A673 (cell line): ENCODE results near the gene FARP2. TPM values are rescaled to one million over a fixed set of nuclear protein-coding genes. Genes with fewer than 3 reads are reported as not detected.
"Not testable (repeated sequence)": the region's sequence is repeated elsewhere in the genome, so short reads cannot be mapped to it uniquely, and the experiment has no call there.

ENCODE experiments used
- BruUV-seq: library from RNA; stranded (reverse); fragments of 400-500 nt; replicated peaks from 2 replicates; lab custom pipeline; 2021; lab: Mats Ljungman, UMichigan
- CTCF ChIA-PET: fragments of 300-600 bp; sonication (Branson Sonifier 250); formaldehyde crosslinking; loops from one replicate; lab custom pipeline; 2022; ENCODE audit warnings: antibody characterized with exemption; lab: Charles Lee
- POLR2A ChIA-PET: fragments of 300-600 bp; sonication (Branson Sonifier 250); formaldehyde crosslinking; loops from one replicate; lab custom pipeline; 2022; ENCODE audit warnings: antibody characterized with exemption; ENCODE audit not compliant: low non-redundant PET; lab: Charles Lee
- DNase-seq: peaks from one replicate; pipeline ENCODE4 v3.0.0-alpha.2; 2015; ENCODE audit warnings: low spot score
- H3K27ac ChIP-seq: fragments of 200-600 bp; sonication (generic); 2 replicates; pipeline ENCODE4 v1.5.1; 2016; ENCODE audit warnings: mixed run types, low read depth, mild to moderate bottlenecking, mixed read lengths, antibody characterized with exemption, low read length; ENCODE audit not compliant: poor library complexity, severe bottlenecking
- H3K27me3 ChIP-seq: fragments of 200-600 bp; sonication (generic); replicated peaks from 2 replicates; pipeline ENCODE4 v1.6.1; 2017; ENCODE audit warnings: mixed run types, low read depth, mild to moderate bottlenecking, mixed read lengths, antibody characterized with exemption, low read length; ENCODE audit not compliant: insufficient read depth, poor library complexity
- H3K36me3 ChIP-seq: fragments of 200-600 bp; sonication (generic); 2 replicates; pipeline ENCODE4 v1.6.1; 2016; ENCODE audit warnings: mixed run types, mild to moderate bottlenecking, mixed read lengths, antibody characterized with exemption, low read length; ENCODE audit not compliant: insufficient read depth, poor library complexity, severe bottlenecking
- H3K4me1 ChIP-seq: fragments of 200-600 bp; sonication (generic); 2 replicates; pipeline ENCODE4 v1.6.1; 2017; ENCODE audit warnings: mixed run types, mild to moderate bottlenecking, mixed read lengths, antibody characterized with exemption, low read length; ENCODE audit not compliant: insufficient read depth, poor library complexity, severe bottlenecking
- H3K4me3 ChIP-seq: fragments of 200-600 bp; sonication (generic); 2 replicates; pipeline ENCODE4 v1.5.1; 2016; ENCODE audit warnings: low read depth, mixed run types, mild to moderate bottlenecking, mixed read lengths, low read length; ENCODE audit not compliant: poor library complexity, severe bottlenecking
- H3K9me3 ChIP-seq: fragments of 200-600 bp; sonication (generic); 2 replicates; pipeline ENCODE4 v1.6.1; 2016; ENCODE audit warnings: mixed run types, low read depth, mild to moderate bottlenecking, mixed read lengths, antibody characterized with exemption, low read length; ENCODE audit not compliant: poor library complexity, severe bottlenecking
- CTCF ChIP-seq: fragments of 300-800, 200-600 bp; sonication (generic); conservative IDR thresholded peaks from 2 replicates; pipeline ENCODE4 v1.5.1; 2017; ENCODE audit warnings: low read depth, mild to moderate bottlenecking, antibody characterized with exemption, low read length, moderate library complexity, mixed read lengths
- EZH2 ChIP-seq: fragments of 200-600 bp; sonication (generic); IDR thresholded peaks from 2 replicates; pipeline ENCODE4 v1.6.1; 2017; ENCODE audit warnings: borderline replicate concordance, low read depth, mild to moderate bottlenecking, mixed read lengths, antibody characterized with exemption, low read length; ENCODE audit not compliant: poor library complexity, severe bottlenecking
- intact Hi-C: fragments of 100-400 bp; cut with micrococcal nuclease; formaldehyde crosslinking; loops from one replicate; pipeline ENCODE4 v1.10.0; 2022; ENCODE audit not compliant: unreplicated experiment
- total RNA-seq: library from RNA; stranded (reverse); gene quantifications from 2 replicates; pipeline ENCODE4 v1.2.3, GENCODE V29; 2021

Gene FARP2
- total RNA-seq, 1 experiment from 2014 or later: 53.3 TPM

GRCh38 chr2:241522477-241522876 is 166.4 kb downstream of the FARP2 start:
- DNase-seq: no peak
- intact Hi-C loops: no loop called here
- BruUV-seq: no TSS peak
- TF ChIP-seq CTCF (no peak), EZH2 (no peak)
- Histone ChIP-seq H3K4me3 (no peak overlapping the region), H3K27ac (no peak overlapping the region), H3K36me3 (no peaks in the 10 kb centered on the region), H3K4me1 (no peaks in the 10 kb centered on the region), H3K27me3 (no peaks in the 10 kb centered on the region), H3K9me3 (no peaks in the 10 kb centered on the region)
- ChIA-PET CTCF (no interaction called here), POLR2A (no interaction called here)

- H3K27ac ChIP-seq, POLR2A ChIA-PET, H3K4me3 ChIP-seq, intact Hi-C loops, DNase-seq, CTCF ChIA-PET, H3K36me3 ChIP-seq, H3K27me3 ChIP-seq, BruUV-seq, H3K9me3 ChIP-seq, H3K4me1 ChIP-seq: not testable (repeated sequence)
These were observed 170.0 kb downstream of the FARP2 start for GRCh38 chr2:241525818-241526780.

GRCh38 chr2:241530571-241530970 is 174.5 kb downstream of the FARP2 start:
- Histone ChIP-seq H3K36me3 (no peaks in the 10 kb centered on the region), H3K4me1 (no peaks in the 10 kb centered on the region), H3K9me3 (no peaks in the 10 kb centered on the region), H3K27ac (no peak overlapping the region), H3K27me3 (no peaks in the 10 kb centered on the region), H3K4me3 (no peak overlapping the region)
- intact Hi-C loops: no loop called here
- no peak for DNase-seq
- TF ChIP-seq CTCF (no peak), EZH2 (no peak)
- POLR2A ChIA-PET: no interaction called here
- no TSS peak for BruUV-seq
- CTCF ChIA-PET: no interaction called here
